HCT116 (cell line): ENCODE measurements around the gene HIRA.

Source experiments
- CBX3 ChIP-seq: IDR thresholded peaks from 2 replicates; pipeline ENCODE4 v1.6.1; 2012; ENCODE audit warnings: low read depth
- CTCF ChIP-seq, 3 experiments: fragments of 200-600 bp in 1 of 3; sonication (generic) in 1 of 3; IDR thresholded peaks in 2 of 3; conservative IDR thresholded peaks in 1 of 3; 2 replicates each; pipeline ENCODE4 v1.5.1; 2012 to 2017; ENCODE audit warnings: low read depth in 2 of 3, low read length in 2 of 3, antibody characterized with exemption in 1 of 3, borderline replicate concordance in 1 of 3, control low read depth in 1 of 3, mild to moderate bottlenecking in 1 of 3, mixed read lengths in 1 of 3, mixed run types in 1 of 3, moderate library complexity in 1 of 3; ENCODE audit not compliant: insufficient read depth in 1 of 3
- EZH2 ChIP-seq: fragments of 200-600 bp; sonication (generic); IDR thresholded peaks from 2 replicates; pipeline ENCODE4 v1.6.1; 2017; ENCODE audit warnings: antibody characterized with exemption, mixed run types
- FOSL1 ChIP-seq: IDR thresholded peaks from 2 replicates; pipeline ENCODE4 v1.6.1; 2012; ENCODE audit warnings: low read depth
- POLR2A ChIP-seq: IDR thresholded peaks from 2 replicates; pipeline ENCODE4 v1.7.0; 2011; ENCODE audit warnings: borderline replicate concordance; ENCODE audit not compliant: insufficient read depth, insufficient read length; ENCODE audit errors: extremely low read depth
- POLR2AphosphoS5 ChIP-seq: IDR thresholded peaks from 2 replicates; pipeline ENCODE4 v1.6.1; 2011; ENCODE audit warnings: mild to moderate bottlenecking, low read depth, low read length, moderate library complexity
- RAD21 ChIP-seq: IDR thresholded peaks from 2 replicates; pipeline ENCODE4 v1.6.1; 2012; ENCODE audit warnings: low read depth, mild to moderate bottlenecking
- REST ChIP-seq: IDR thresholded peaks from 2 replicates; pipeline ENCODE4 v1.6.1; 2012; ENCODE audit warnings: low read depth
- SIN3A ChIP-seq: IDR thresholded peaks from 2 replicates; pipeline ENCODE4 v1.6.1; 2012; ENCODE audit warnings: low read depth
- SP1 ChIP-seq: IDR thresholded peaks from 2 replicates; pipeline ENCODE4 v1.6.1; 2012; ENCODE audit warnings: low read depth

- TF ChIP-seq CTCF (IDR thresholded peaks at IDR 0.05 in 2 of 3, conservative IDR thresholded peaks at IDR 0.05 in 1 of 3; ENCODE audit: borderline replicate concordance in 1 of 3, insufficient read depth in 1 of 3, low read depth in 2 of 3, low read length in 2 of 3) (peak in 1 of 3 experiments; percentile 19; a peak in 2 of 6 replicates), RAD21 (no peak), EZH2 (no peak), CBX3 (no peak), POLR2A (no peak), POLR2AphosphoS5 (no peak), REST (no peak), SP1 (no peak), SIN3A (no peak), FOSL1 (no peak)
Measured at GRCh38 chr22:19473578-19473977, 42.0 kb upstream of the HIRA start.
